DND-41 (cell line): Measurements from ENCODE around the gene MINAR2.

Experiments
- ATAC-seq: fragments of 200-7000 bp; cut with Tn5 transposase; 3 replicates; pipeline ENCODE4 v1.9.1; 2021; ENCODE audit warnings: low read depth; ENCODE audit not compliant: insufficient read depth
- DNase-seq: peaks from one replicate; pipeline ENCODE4 v3.0.0-alpha.2; 2020
- H2AFZ ChIP-seq: 2 replicates; pipeline ENCODE4 v1.6.0; 2012; ENCODE audit warnings: low read depth, low read length
- H3K27ac ChIP-seq: 2 replicates; pipeline ENCODE4 v1.5.1; 2012; ENCODE audit warnings: low read length, inconsistent platforms
- H3K27me3 ChIP-seq: fragments of 200-600 bp; sonication (generic); 2 replicates; pipeline ENCODE4 v1.6.0; 2012; ENCODE audit warnings: low read length, mild to moderate bottlenecking, inconsistent platforms; ENCODE audit not compliant: insufficient read depth, poor library complexity
- H3K36me3 ChIP-seq: 2 replicates; pipeline ENCODE4 v1.5.1; 2012; ENCODE audit warnings: low read length, inconsistent platforms; ENCODE audit not compliant: insufficient read depth
- H3K4me1 ChIP-seq: 2 replicates; pipeline ENCODE4 v1.5.1; 2012; ENCODE audit warnings: mild to moderate bottlenecking, low read length; ENCODE audit not compliant: insufficient read depth
- H3K4me2 ChIP-seq: 2 replicates; pipeline ENCODE4 v1.6.0; 2012; ENCODE audit warnings: mild to moderate bottlenecking, moderate library complexity, low read length, inconsistent platforms; ENCODE audit not compliant: insufficient read depth
- H3K4me3 ChIP-seq, 2 experiments: fragments of 200-600 bp in 1 of 2; shearing (Covaris generic) in 1 of 2; 2 replicates each; pipeline ENCODE4 v1.5.1; 2012 to 2016; ENCODE audit warnings: inconsistent platforms in 2 of 2, low read length in 2 of 2, mild to moderate bottlenecking in 2 of 2, low read depth in 1 of 2, moderate library complexity in 1 of 2
- H3K79me2 ChIP-seq: 2 replicates; pipeline ENCODE4 v1.6.0; 2012; ENCODE audit warnings: low read length, inconsistent platforms; ENCODE audit not compliant: insufficient read depth
- H3K9ac ChIP-seq: 2 replicates; pipeline ENCODE4 v1.6.0; 2012; ENCODE audit warnings: low read depth, mild to moderate bottlenecking, inconsistent platforms, low read length, moderate library complexity
- H3K9me3 ChIP-seq: 2 replicates; pipeline ENCODE4 v1.5.1; 2012; ENCODE audit warnings: low read length, moderate library complexity, mild to moderate bottlenecking, inconsistent platforms; ENCODE audit not compliant: insufficient read depth, severe bottlenecking
- H4K20me1 ChIP-seq: 2 replicates; pipeline ENCODE4 v1.6.0; 2012; ENCODE audit warnings: low read length; ENCODE audit not compliant: insufficient read depth
- CTCF ChIP-seq: IDR thresholded peaks from 2 replicates; pipeline ENCODE4 v1.5.1; 2012; ENCODE audit warnings: borderline replicate concordance, low read length, moderate library complexity, mild to moderate bottlenecking; ENCODE audit not compliant: poor library complexity, severe bottlenecking; ENCODE audit errors: extremely low read depth
- EZH2 ChIP-seq: IDR thresholded peaks from 3 replicates; pipeline ENCODE4 v1.6.1; 2012; ENCODE audit warnings: borderline replicate concordance, low read depth, mild to moderate bottlenecking, moderate library complexity, low read length, inconsistent platforms; ENCODE audit not compliant: severe bottlenecking

MINAR2 gene

GRCh38 chr5:129724222-129724621 lies 23.7 kb upstream of the MINAR2 start:
- no peak overlapping the region for H3K4me3 ChIP-seq
- H3K27ac ChIP-seq: no peak overlapping the region

GRCh38 chr5:129724647-129725046 lies 23.2 kb upstream of the MINAR2 start:
- ATAC-seq (no peak), DNase-seq (no peak)
- no peak overlapping the region for H3K27ac ChIP-seq
- H3K4me1 ChIP-seq: no peaks in the 10 kb centered on the region
- no peaks in the 10 kb centered on the region for H3K9me3 ChIP-seq
- H3K4me3 ChIP-seq: no peak overlapping the region
- H3K27me3 ChIP-seq: no peaks in the 10 kb centered on the region
- H3K9ac ChIP-seq: no peak overlapping the region
- no peak overlapping the region for H2AFZ ChIP-seq
- no peaks in the 10 kb centered on the region for H4K20me1 ChIP-seq
- H3K79me2 ChIP-seq: no peaks in the 10 kb centered on the region
- H3K4me2 ChIP-seq: no peak overlapping the region
- TF ChIP-seq CTCF (no peak), EZH2 (no peak)
- no peaks in the 10 kb centered on the region for H3K36me3 ChIP-seq

More at GRCh38 chr5:129724222-129724621, 23.7 kb upstream of the MINAR2 start:
- Histone ChIP-seq H3K9me3 (no peaks in the 10 kb centered on the region), H4K20me1 (no peaks in the 10 kb centered on the region), H3K4me2 (no peak overlapping the region), H3K79me2 (no peaks in the 10 kb centered on the region), H3K27me3 (no peaks in the 10 kb centered on the region), H3K9ac (no peak overlapping the region), H2AFZ (no peak overlapping the region), H3K36me3 (no peaks in the 10 kb centered on the region), H3K4me1 (no peaks in the 10 kb centered on the region)
- ATAC-seq (no peak), DNase-seq (no peak)
- TF ChIP-seq EZH2 (no peak), CTCF (no peak)

- H3K27ac ChIP-seq: no peak overlapping the region
- DNase-seq: no peak
- no peaks in the 10 kb centered on the region for H3K9me3 ChIP-seq
- no peak overlapping the region for H2AFZ ChIP-seq
- no peaks in the 10 kb centered on the region for H3K4me1 ChIP-seq
- no peaks in the 10 kb centered on the region for H3K36me3 ChIP-seq
- H3K4me3 ChIP-seq: no peak overlapping the region
- H3K27me3 ChIP-seq: no peaks in the 10 kb centered on the region
- ATAC-seq: no peak
- TF ChIP-seq CTCF: no peak
- no peak for TF ChIP-seq EZH2
- H3K79me2 ChIP-seq: no peaks in the 10 kb centered on the region
- H3K4me2 ChIP-seq: no peak overlapping the region
- no peak overlapping the region for H3K9ac ChIP-seq
- H4K20me1 ChIP-seq: no peaks in the 10 kb centered on the region
Measured at GRCh38 chr5:129739773-129740172, 8.1 kb upstream of the MINAR2 start.
